NCI-H345 (cell line): Measurements from ENCODE around the gene KCNMA1.

Experiments
- DNase-seq: peaks from one replicate; lab custom pipeline; 2025; lab: John Stamatoyannopoulos, UW

The KCNMA1 gene

DNA sequence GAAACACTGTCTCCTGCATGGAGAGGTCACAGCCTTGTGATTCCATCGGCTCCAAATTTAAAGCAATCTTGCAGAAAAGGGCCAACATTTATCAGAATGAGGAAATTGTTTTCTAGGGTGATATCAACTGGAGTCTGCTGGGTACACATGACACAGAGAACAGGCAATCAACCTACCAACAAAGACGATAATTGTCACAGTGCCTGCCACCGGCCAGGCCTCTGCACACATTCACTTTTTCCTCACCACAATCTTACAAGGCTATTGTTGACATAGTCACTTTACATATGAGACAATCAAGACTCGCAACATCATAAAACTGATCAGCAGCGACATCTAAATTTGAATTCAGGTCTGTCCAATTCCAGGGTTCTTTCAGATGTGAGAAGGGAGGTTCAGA, 189.4 kb downstream of the KCNMA1 start:
- no peak for DNase-seq

DNA sequence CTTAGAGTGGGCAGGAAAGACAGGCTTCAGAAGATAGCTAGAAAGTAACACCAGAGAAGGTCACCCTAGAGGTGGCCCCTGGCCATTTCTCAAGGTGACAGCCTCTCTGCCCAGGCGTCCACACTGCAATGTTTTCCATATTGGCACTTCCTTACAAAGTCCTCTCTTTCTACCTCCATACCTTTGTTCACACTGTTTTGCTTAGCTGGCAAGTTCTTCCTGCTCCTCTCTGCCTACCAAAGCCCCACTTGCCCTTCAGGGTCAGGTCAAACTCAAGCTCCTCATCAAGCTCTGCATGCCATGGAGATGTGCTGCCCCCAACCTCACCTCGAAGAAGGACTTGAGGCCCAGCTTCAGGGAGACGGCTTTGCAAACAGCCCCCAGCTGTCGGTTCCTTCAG, 190.9 kb downstream of the KCNMA1 start:
- no peak for DNase-seq

DNA sequence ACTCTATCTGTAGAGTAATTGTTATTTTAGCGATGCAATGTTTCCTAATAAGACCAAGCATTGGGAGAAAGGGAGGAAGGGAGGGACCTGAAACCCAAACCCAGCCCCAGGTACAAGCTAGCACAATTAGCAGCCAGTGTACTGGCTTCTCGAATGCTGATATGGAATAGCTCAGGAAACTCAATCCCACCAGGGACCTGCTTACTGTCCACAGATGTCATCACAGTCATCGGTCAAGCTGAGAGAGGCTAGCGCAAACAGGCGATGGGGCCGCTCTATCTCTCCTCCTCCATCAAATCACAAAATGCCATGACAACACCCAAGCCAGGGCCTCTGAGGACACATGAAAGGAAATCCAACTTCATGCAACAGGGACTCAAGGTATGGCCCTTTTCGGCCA, 192.1 kb downstream of the KCNMA1 start:
- no peak for DNase-seq

DNA sequence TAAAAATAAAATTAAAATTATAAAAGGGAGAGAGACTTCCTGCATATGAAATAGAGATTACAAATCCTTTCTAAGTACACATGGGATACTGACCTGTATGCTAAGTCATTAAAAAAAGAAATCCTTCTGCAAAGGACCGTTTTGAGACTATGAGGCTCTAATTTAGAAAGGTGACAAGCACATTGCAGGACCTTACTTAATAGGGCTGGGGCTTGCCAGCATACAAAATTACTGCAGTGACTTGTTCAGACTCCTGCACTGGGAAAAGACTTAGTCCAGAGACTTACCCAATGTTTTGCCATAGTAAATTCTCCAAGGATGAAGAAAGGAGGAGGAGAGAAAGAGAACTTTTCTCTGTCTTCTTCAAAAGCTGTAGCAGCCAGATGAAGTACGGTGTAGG, 193.6 kb downstream of the KCNMA1 start:
- no peak for DNase-seq

DNA sequence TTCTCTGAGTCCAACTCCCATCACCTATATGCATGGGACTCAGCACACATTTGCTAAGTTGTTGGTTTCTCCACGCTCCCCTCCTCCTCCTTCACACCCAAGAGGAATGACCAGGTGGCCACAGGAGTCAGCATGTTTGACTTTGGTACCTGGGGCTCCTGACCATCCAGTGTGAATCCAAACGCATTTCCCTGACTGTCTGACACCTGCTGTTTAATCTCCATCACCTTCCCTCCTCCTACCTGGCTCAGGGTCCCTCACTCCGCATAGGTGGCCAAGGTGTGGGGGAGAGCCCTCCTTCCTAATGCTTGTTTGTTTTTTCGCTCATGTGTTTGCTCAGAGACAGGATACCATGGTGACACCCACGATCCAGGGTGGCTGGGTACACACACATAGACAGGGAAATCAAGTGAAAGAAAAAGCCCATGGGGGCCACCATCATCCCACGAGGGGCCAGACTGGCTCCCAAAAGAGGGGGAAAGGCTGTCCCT, 194.9 kb downstream of the KCNMA1 start:
- peak; percentile 70 for DNase-seq

DNA sequence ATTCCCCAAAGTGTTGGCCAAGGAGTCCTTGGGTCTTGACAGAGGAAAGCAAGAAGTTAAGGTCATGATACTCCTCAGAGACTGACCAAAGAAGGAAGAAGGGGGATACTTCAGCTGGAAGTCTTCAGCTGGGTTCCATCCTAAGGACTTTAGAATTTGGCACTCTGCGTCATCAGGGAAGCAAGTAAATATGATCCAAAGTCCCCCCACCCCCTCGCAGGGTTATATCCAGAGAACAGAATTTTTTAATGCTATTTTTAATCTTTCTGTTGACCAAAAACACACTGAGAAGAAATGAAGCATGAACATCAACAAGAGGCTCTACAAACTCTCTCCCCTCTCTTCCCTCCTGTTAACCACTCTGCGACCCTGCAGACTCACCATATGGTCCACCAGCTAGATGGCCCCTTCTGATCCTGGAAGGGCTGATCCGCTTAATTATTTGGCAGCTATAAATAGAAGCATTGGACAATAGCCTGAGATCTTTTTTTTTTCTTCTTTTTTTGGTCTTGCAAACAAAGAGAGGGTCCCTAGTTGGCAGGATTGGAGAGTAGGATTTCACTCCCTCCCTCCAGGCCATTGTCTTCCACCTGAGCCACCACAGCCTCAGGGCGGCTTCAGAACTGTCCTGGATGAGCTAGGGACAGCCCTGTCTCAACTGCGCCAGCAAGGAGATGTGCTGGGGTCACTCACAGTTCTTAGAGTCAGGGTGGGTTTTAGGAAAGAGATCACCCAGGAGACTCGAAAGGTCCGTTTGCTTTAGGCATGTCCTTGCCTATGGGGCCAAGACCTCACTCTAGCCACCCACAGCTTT, 196.0 kb downstream of the KCNMA1 start:
- peak; percentile 42 for DNase-seq

DNA sequence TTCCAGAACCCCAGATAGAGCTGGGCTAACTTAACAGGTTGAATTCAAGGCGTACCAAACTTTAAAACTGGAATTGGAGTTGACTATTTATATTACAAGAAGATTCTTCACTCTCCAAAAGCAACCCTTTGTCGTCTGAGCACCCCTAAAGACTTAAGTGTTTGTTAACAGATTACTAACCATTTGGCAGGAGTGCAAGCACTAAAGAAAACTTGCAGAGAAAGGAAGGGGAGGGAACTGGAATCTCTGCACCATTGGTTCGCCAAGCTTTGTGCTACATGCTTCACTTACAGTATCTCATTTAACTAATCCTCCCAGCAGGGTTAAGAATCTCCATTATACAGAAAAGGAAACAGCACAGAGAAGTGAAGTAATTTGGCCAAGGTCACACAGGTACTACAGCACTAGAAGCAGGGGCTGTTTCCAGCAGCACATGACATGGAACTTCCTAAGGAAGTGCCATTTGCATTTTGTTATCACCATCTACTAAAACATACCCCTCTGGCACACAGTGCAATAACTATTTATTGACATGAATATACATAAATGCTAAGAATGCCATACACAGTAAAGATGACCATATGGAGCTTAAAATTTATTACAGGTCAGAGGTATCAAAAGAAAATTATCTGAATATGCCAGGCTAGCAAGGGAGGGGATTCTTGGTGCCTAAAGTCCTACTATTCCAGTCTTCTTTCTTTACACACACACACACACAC, 201.2 kb downstream of the KCNMA1 start:
- DNase-seq: no peak

DNA sequence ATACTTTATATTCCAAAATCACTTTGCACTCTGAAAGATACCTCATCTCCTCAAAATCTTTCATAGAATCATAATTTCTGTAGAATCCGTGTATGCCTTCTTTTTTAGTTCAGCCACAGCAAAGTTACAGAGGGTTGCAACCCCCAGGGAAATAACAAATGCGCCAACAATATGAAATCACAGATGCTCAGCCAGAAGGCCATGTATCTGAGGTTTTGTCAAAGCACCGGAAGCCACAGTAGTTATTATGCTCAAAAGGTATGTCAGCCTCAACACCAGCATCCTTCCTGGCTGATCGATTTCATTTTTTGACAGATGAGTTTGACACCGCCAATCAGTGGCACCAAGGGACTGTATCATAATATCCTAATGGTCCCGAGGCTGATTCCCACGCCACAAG, 204.1 kb downstream of the KCNMA1 start:
- no peak for DNase-seq

DNA sequence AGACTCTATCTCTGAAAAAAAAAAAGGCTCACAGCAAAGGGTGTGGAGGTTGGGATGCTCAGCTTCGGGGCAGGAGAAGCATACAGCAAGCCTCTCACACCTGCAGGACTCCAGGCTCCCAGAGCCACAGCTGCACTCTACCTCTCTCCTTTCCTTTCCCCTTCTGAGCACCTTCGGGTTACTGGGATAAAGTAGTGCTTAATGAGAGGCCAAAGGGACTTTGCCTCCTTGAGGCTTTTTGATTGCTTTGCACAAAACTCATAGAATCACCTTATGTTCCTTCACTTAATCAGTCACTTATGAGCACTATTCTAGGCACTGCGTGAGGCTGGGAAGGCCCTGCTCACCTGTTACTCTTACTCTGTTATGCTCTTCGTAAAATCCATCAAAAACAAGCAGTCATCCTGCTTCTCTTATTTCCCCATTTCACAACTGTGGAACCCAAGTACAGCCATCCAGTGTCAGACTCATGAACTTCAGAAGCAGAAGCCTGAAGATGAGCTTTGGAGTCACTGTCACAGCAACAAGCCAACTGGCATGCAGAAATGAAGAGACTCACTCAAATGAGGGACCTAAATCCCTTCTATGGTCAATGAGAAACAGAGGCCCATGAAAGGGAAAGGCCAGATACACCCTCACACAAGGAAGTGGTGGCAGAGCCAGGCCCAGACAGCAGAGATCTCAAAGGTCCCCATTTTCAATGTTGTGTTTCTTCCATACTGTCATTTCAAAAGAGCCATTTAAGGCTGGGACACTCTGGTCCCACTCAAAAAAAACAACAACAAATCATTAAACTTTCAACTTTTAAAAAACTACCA, 205.4 kb downstream of the KCNMA1 start:
- no peak for DNase-seq

DNA sequence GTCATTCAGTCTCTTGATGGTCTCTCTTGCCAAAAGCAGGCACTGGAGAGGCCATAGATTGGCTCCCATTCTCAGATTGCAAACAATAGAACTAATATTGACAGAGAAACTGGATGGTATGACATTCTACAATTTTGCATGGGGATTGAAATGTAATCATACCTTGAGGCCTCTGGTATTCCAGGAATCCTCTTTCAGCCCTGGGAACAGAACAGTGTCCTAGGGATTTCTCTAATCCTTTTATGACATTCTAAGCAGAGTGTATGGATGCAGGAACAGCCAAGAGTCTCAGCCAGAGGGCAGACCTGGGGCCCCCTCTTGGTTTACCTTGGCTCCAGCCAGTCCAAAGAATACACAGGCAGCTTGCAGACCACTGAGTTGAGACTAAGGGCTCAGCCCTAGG, 206.4 kb downstream of the KCNMA1 start:
- no peak for DNase-seq

DNA sequence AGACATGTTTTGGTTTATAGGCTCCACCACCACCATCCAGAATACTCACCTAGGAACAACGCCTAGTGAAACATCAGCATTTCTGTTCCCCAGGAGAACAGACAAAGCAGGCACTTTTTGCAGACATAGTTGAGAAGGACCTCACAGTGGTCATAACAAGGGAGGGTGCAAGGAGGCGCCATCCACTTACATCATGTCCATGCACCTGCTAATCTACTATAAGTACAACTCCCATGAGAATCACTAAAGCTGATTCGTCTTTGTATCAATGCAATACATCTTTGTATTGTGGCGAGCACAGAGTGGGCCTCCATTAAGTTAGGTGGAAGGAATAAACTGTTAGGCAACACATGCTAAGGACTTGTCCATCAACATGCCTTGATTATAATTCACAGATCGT, 207.1 kb downstream of the KCNMA1 start:
- no peak for DNase-seq

DNA sequence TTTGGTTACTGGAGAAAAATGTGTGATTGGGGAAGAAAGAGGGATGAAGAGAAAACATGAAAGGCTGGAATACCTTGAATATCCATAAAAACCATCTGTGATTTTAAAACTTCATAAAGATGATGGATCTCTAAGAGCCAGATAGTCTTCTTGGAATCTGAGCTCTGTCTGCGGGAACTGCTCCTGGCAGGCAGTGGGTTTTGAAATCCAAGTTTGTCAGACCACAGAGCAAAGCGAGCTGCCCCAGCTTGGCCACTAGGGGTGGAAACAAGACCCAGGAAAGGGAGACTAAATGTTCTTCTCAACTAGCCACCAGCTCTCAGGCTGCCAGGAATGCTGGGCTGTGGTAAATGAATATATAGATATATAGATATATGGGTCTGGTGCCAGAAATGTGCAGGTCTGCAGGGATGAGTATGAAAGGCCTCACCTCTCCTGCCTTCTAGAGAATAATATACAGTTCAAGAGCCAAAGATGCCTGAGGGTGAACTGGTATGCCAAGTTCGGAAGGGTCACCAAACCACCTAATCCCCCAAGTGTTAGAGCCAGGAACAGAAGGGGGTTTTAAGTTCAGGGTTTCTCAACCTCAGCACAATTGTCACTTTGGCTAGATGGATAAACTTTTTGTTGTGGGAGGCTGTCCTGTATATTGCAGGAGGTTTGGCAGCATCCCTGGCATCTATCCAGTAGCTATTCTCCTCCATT, 208.8 kb downstream of the KCNMA1 start:
- DNase-seq: peak; percentile 22

DNA sequence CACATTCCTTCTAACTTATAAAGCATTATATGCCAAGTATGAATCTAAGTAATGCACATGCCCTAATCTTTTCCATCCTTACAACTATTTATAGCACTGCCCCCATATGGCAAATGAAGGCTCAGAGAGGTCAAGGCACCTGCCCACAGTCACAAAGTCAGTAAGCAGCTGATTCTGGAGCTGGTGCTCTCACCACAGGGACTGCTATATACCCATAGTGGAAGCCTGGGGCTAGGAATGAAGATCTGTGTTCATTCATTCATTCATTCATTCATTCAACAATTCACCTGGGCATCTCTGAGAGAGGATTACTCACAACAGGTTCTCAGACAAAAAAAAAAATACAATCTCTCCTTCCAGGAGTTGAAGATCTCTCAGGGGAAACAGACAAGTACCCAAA, 213.4 kb downstream of the KCNMA1 start:
- no peak for DNase-seq

DNA sequence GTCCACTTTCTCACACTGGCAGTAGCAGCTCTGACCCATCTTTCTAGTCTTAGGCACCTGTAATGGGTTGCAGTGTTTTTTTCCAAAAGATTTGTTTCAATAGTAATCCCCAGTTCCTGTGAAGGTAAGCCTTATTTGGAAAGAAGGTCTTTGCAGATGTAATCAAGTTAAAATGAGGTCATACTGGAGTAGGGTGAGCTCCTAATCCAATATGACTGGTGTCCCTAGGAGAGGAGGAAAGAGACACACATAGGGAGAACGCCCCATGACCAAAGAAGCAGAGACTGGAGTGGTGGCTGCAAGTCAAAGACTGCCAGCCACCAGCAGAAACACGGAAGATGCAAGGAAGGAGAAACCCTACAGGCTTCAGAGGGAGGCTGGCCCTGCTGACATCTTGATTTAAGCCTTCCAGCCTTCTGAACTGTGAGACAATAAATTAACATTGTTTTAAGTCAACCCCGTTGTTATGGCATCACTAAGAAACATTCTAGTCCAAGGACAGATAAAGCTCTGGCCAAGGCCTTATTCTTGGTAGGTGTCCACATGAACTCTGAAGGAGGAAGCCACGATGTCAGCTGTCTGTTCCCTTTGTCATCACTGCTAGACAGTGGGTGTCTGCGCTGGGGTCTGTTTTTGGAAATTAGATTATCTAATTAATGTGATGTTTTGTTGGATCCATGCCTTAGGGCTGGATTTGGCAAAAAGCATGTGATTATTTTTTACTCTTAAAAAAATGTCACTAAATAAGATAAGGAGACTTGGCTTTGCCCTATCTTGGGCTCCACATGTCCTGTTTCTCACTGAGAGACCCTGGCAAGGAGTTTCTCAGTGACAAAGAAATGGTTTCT, 214.9 kb downstream of the KCNMA1 start:
- no peak for DNase-seq

DNA sequence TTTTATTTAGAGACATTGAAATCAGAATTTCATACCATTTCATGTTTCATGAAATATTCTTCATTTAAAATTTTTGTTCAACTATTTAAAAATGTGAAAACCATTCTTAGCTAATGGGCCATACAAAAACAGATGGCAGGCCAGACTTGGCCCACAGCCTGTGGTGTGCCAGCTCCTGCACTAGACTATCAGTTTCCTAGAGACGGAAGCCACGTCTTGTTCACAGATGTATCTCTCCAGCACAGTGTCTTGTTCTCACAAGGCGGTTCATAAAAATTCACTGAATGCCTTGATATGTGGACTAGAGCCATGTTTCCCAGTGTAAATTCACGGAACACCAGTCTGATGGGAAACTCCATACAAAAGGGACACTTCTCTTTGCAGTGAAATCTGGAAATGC, 216.0 kb downstream of the KCNMA1 start:
- no peak for DNase-seq

DNA sequence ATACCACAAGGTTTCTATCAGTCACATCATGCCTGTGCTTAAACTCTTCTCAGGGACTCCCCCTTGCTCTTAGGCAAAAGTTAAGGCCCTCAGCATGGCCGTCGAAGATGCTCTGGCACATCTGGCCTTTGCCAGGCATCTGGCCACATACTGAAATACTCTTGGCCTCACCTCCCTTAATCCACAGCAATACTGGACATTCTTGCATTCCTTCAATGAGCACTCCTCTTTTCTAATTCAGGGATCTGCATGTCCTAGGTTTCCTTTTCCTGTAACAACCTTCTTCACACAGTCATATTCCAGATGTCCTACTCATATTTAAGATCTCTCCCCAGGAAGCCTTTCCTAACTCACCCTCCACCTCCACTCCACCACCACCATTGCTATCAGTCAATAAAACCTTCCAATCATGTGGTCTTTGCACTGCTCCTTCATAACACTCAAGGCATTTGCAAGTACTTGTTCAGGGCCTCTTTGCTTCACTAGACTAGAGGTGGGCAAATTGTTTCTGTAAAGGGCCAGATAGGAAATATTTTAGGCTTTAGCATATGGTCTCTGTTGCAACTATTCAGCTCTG, 216.6 kb downstream of the KCNMA1 start:
- no peak for DNase-seq

DNA sequence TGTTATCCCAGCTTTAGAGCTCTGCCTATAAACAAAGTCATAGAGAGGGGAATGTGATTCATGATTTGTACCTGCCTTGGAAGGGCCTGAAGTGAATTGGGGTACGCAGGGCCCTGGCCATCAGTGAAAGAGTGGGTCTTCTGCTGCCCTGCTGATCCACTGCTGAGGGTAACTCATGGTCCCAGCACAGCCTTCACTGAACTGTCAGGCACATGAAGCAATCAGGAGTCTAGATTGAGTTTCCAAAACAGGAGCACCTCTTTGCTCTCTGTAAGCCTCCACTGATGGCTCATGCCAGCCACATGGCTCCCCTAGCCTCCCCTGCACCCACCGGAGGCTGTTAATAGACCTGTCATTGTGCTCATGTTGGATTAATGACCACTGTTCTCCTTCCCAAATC, 217.6 kb downstream of the KCNMA1 start:
- DNase-seq: no peak

DNA sequence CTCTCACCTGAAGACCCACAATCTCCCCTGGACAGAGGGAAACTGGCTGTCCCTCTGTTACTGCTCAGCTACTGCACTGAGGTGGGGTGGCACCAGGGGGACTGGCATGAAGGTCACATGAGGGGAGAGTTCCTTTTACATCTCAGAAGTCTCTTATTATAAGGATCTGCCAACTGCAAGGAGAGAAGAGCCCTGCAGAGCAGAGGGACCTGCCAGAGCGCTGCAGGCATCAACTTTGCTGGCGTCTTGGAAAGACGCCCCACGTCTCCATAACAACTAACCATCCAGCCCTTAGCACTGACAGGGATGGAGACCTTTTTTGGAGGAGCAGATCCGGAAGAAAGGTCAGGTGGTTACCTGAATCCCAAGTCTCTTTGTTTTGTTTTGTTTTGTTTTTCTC, 218.6 kb downstream of the KCNMA1 start:
- DNase-seq: no peak

DNA sequence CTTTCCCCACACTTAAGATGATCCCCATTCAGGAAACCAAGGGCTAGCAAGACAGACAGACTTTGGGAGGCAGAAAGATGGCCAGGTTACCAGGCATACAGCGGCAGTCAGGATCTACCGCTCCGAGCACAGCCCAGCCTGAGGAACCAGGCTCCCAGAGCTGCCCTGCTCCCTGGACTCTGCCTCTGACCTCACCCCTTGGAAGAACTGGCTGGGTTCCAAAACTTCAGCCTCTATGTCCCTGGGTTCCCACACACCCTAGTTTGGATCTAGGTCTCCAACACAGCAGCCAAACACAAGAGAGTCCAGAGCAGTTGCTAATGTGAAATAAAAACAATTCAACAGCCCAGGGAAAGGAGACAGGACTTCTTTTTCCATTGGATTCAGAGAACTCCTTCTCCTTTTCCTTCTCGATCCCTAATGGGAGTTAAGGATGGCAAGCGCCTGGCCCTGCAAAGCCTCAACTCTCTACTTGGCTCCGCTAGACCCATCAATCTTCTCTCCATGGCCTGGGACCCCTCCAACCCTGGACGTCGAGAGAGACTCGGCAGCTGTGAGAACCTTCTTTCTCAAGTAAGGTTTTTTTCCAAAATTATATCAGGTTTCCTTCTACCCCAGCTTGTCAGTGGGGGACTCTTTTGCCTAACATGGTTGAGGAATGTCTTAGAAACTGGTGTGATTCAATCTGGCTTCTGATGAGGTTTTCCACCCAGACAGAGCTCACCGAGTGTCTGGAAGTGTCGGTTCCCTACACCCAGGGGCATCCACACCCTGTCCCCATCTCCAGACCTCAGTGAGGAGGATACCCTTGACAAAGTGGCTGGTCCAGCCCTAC, 219.6 kb downstream of the KCNMA1 start:
- no peak for DNase-seq

DNA sequence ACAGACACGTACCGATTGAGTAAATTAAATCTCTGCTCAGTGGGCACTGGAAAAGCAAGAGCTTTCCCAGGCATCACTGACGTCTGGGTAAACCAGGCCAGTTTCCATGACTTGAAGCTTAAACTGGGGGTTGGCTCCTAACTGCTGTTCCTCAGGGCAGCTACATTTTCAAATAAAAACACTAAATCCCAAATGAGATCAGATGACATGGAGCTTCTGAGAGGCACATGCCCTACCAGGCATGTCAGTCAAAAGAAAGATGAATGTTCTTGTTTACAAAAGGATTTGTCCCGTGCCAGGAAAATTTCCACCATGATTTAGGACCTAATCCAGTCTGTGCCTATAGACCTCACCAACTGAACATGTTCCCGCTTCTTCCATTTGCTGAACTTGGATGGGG, 220.2 kb downstream of the KCNMA1 start:
- peak; percentile 18 for DNase-seq
